Esophagus muscularis mucosa (tissue), 4 donors: Measurements from ENCODE around the gene FGF14. TPM values are rescaled to one million over a fixed set of nuclear protein-coding genes. Genes with fewer than 3 reads are reported as not detected.

Source experiments
- DNase-seq: peaks from one replicate; pipeline ENCODE4 v3.0.0-alpha.2; 2017; ENCODE audit errors: extremely low spot score
- H3K27ac ChIP-seq, 4 donors: fragments of 200-600 bp; sonication (generic); replicated peaks in 1 of 4; 1 replicate in 3 of 4; 2 replicates in 1 of 4; pipeline ENCODE4 v1.5.1; 2016 to 2019; ENCODE audit warnings: mild to moderate bottlenecking in 1 of 4
- H3K27me3 ChIP-seq, 4 donors: fragments of 200-600 bp; sonication (generic); one replicate each; pipeline versions ENCODE4 v1.5.1 to v1.6.0; 2016 to 2019
- H3K36me3 ChIP-seq, 4 donors: fragments of 200-600 bp; sonication (generic); one replicate each; pipeline ENCODE4 v1.5.1; 2016 to 2019
- H3K4me1 ChIP-seq, 4 donors: fragments of 200-600 bp; sonication (generic); one replicate each; pipeline ENCODE4 v1.5.1; 2016 to 2019
- H3K4me3 ChIP-seq, 4 donors: fragments of 200-600 bp; sonication (generic); 1 replicate in 2 of 4; 2 replicates in 2 of 4; pipeline ENCODE4 v1.5.1; 2016 to 2019; ENCODE audit warnings: mild to moderate bottlenecking in 4 of 4, moderate library complexity in 1 of 4
- H3K9me3 ChIP-seq, 4 donors: fragments of 200-600 bp; sonication (generic); 1 replicate in 3 of 4; 2 replicates in 1 of 4; pipeline ENCODE4 v1.5.1; 2016 to 2019
- EP300 ChIP-seq: sonication (generic); formaldehyde crosslinking; IDR thresholded peaks from one replicate; pipeline ENCODE4 v1.6.1; 2017; ENCODE audit warnings: antibody characterized with exemption
- POLR2A ChIP-seq: fragments of 450-650 bp; IDR thresholded peaks from one replicate; pipeline ENCODE4 v1.6.1; 2017; ENCODE audit warnings: antibody characterized with exemption, moderate library complexity, mild to moderate bottlenecking, low read depth
- POLR2AphosphoS5 ChIP-seq, 2 donors: sonication (generic); formaldehyde crosslinking; IDR thresholded peaks; one replicate each; pipeline ENCODE4 v1.6.1; 2017; ENCODE audit warnings: antibody characterized with exemption in 2 of 2
- WGBS: methylation state at CpG from one replicate; pipeline ENCODE4 v1.1.5; 2018; 5-methylcytosine and 5-hydroxymethylcytosine counted together
- intact Hi-C: fragments of 100-400 bp; cut with DNase I; formaldehyde crosslinking; loops from one replicate; pipeline ENCODE4 v1.15.1; 2023
- total RNA-seq, 4 donors: library from RNA; depleted of rRNA; stranded (reverse); fragments of >200 nt; gene quantifications; one replicate each; pipeline versions ENCODE4 v1.1.0 to v1.2.1, GENCODE V29; 2016
- TF ChIP-seq, protein P1 (sequence below), 3 experiments: fragments of 200-600 bp in 2 of 3; fragments of 450-650 bp in 1 of 3; sonication (generic) in 2 of 3; IDR thresholded peaks; one replicate each; pipeline ENCODE4 v1.5.1; 2017 to 2019; ENCODE audit warnings: antibody characterized with exemption in 3 of 3, mild to moderate bottlenecking in 2 of 3, moderate library complexity in 1 of 3

FGF14 gene
- total RNA-seq, 4 donors from 2014 or later, result 0.33 to 2.1 (median 0.87) TPM

DNA sequence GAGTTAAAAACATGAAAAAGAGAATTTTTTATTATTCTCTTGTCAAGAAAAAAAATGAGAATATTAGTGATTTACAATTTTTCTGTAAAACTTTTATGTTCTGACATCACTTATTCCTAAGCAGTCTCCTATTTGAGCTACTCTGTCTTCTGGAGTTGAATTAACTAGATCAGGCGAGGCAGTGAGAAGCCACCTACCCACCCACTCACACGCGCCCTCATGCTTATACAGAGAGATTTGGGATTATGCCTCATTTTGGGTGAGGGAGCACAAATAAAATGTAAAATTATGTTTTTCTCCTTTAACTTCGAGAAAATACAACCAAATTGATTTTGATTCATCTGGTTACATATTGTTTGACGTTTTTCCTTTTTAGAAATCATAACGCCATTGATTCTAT is 524.9 kb downstream of the FGF14 start:
- intact Hi-C loops, result no loop called here
- WGBS, result 91% methylated on average over 6 of the region's 6 CpGs
- no peaks in the 10 kb centered on the region for H3K4me1 ChIP-seq
- no peaks in the 10 kb centered on the region for H3K36me3 ChIP-seq
- H3K9me3 ChIP-seq, result no peaks in the 10 kb centered on the region
- no peaks in the 10 kb centered on the region for H3K27me3 ChIP-seq
- TF ChIP-seq POLR2AphosphoS5 (IDR thresholded peaks at IDR 0.05) (no peak), EP300 (no peak), POLR2A (no peak)
- TF ChIP-seq, protein P1, sequence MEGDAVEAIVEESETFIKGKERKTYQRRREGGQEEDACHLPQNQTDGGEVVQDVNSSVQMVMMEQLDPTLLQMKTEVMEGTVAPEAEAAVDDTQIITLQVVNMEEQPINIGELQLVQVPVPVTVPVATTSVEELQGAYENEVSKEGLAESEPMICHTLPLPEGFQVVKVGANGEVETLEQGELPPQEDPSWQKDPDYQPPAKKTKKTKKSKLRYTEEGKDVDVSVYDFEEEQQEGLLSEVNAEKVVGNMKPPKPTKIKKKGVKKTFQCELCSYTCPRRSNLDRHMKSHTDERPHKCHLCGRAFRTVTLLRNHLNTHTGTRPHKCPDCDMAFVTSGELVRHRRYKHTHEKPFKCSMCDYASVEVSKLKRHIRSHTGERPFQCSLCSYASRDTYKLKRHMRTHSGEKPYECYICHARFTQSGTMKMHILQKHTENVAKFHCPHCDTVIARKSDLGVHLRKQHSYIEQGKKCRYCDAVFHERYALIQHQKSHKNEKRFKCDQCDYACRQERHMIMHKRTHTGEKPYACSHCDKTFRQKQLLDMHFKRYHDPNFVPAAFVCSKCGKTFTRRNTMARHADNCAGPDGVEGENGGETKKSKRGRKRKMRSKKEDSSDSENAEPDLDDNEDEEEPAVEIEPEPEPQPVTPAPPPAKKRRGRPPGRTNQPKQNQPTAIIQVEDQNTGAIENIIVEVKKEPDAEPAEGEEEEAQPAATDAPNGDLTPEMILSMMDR (IDR thresholded peaks at IDR 0.05), result no peak
- no peak overlapping the region for H3K4me3 ChIP-seq
- H3K27ac ChIP-seq, result no peak overlapping the region
- DNase-seq, result no peak

DNA sequence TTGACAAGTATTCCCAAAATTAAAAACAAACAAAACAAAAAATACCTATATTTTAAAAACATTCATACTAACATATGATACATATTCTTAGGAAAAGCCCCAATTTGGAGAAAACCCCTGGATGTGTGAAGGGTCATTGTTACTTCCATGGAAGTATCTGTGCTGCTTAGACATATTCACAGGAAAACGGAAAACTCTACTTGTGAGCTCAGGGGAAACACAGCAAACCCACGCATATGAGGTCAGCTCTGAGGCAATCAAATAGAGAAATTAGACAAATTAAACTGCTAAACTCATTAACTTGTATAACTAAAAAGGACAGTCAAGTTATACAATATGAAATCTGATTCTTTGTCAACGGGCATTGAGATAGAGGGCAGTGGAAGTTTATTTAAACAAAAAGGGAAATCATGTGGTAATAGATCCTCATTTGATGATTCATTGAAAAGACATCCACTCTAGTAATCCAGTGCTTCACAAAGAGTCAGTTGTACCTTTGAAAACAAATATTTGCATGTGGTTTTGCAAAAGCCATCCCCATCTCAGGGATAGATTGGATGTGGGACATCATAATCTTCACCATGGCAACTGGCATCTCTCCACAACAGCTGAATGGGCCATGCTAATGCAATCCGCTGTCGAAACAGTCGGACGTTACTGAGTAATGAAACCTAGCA is 526.0 kb downstream of the FGF14 start:
- H3K27me3 ChIP-seq, result no peaks in the 10 kb centered on the region
- no peak overlapping the region for H3K27ac ChIP-seq
- TF ChIP-seq EP300 (no peak), POLR2AphosphoS5 (IDR thresholded peaks at IDR 0.05) (no peak), POLR2A (no peak)
- TF ChIP-seq, protein P1 (IDR thresholded peaks at IDR 0.05), result no peak
- DNase-seq, result no peak
- intact Hi-C loops, result no loop called here
- H3K36me3 ChIP-seq, result no peaks in the 10 kb centered on the region
- H3K9me3 ChIP-seq, result no peaks in the 10 kb centered on the region
- no peaks in the 10 kb centered on the region for H3K4me1 ChIP-seq
- 80% methylated on average over 7 of the region's 7 CpGs for WGBS
- H3K4me3 ChIP-seq, result no peak overlapping the region

DNA sequence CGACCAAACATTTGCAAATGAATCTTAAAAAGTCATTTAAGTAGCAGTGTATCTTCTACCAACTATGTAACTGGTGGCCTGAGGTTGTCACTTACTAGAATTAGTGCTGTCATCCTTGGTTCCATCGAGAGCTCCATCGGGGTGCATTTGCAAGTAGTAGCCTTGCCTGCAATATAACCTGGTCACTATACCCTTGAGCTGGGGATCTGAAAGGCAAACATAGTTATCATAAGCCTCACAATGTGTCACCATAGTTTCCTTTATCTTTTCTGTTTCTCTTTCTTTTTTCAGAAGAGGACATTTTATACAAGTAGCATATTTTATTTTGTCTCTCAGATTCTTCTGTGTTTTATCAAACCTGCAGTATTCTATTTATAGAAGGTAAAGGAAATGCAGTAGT is 526.8 kb downstream of the FGF14 start:
- 84% methylated on average over 3 of the region's 3 CpGs for WGBS
- no peak for TF ChIP-seq POLR2A
- TF ChIP-seq, protein P1 (IDR thresholded peaks at IDR 0.05), result no peak
- TF ChIP-seq POLR2AphosphoS5 (IDR thresholded peaks at IDR 0.05), result no peak
- Histone ChIP-seq H3K9me3 (no peaks in the 10 kb centered on the region), H3K4me3 (no peak overlapping the region), H3K36me3 (no peaks in the 10 kb centered on the region), H3K4me1 (no peaks in the 10 kb centered on the region), H3K27me3 (no peaks in the 10 kb centered on the region), H3K27ac (no peak overlapping the region)
- DNase-seq, result no peak
- intact Hi-C loops, result no loop called here

DNA sequence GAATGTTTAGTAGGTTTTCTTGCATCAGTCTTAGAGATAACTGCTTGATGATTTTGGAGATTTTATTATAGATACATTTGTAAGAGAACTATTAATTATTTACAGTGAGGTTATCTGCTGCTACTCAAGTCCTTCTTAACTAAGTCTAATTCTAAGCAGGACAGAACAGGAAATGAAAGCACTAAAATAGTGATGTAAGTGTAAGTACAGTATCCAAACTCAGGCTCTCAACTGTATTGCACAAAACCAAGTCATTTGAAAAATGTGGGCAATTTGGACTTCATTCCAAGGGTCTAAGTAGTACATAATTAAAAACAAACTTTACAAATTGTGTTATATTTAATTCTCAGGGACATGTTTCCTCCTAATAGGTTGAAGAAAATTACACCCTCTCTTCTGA is 532.3 kb downstream of the FGF14 start:
- Histone ChIP-seq H3K27me3 (no peaks in the 10 kb centered on the region), H3K36me3 (no peaks in the 10 kb centered on the region), H3K4me3 (no peak overlapping the region), H3K4me1 (no peaks in the 10 kb centered on the region), H3K9me3 (no peaks in the 10 kb centered on the region), H3K27ac (no peak overlapping the region)
- TF ChIP-seq POLR2A (no peak), EP300 (no peak), POLR2AphosphoS5 (IDR thresholded peaks at IDR 0.05) (no peak)
- TF ChIP-seq, protein P1 (IDR thresholded peaks at IDR 0.05), result no peak
- intact Hi-C loops, result no loop called here
- DNase-seq, result no peak
